T-helper 2 cell (primary cell): ENCODE data around the gene PCDH19.
A peak's percentile ranks its signal among the peaks of the same experiment; 100 is the strongest.

Experiments used
- DNase-seq, 5 experiments: peaks; one replicate each; pipeline versions ENCODE4 v3.0.0 to v3.0.0-alpha.2; 2012 to 2022

Gene PCDH19

DNA sequence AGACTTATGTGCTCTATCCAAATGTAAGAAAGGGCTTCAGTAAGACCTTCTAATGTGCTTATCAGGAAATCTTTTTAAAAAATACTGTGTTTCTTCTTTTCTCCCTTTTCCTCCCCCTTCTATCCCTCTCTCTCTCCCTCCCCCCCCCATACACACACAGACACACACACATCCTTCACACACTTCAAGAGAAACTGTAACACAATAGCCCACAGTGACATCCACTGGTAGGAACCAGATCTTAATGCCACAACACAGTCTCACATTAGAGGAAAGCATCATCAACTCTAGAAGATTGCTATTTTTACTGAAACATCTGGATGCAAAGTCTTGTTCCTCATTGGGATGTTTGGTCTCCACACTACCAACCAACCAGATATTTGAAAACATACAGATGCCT lies 4.6 kb downstream of the PCDH19 start:
- no peak for DNase-seq

DNA sequence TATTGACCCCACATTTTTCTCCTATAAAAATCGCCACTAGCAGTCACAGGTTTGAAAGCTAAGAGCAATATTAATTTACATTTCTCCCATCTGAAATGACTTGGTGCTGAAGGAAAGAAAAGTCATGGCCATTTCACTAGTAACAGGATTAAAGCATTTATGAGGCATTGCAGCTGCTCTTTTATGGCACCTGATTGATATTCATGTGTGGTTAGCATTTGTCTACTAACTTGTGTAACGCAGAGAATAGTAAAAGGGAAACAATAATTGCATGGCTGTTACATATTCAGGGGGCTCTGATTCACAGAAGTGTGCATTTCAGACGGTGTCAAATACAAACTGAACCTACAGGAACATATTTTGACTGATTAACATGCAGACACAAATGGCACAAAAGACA lies 5.2 kb downstream of the PCDH19 start:
- DNase-seq, result no peak

- DNase-seq, result no peak
These were observed 14.3 kb downstream of the PCDH19 start for GRCh38 chrX:100395781-100396180.

DNA sequence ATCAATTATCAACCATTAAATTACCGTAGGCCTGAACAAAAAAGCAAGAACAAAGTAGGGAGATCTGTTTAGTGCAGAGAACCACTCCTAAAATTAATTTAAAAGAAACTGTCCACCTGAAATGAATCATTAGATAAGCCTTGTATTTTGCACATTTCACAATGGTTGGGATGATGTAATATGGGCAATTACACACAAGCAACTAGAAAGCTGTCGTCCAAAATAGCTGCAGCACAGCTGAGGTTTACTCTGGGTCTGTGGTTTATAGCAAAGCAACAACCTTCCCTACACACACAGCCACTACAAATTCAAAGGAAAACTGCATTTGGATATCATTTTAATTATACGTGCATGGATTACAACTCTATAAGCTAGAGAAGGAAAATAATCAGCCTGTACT lies 28.5 kb downstream of the PCDH19 start:
- no peak for DNase-seq

DNA sequence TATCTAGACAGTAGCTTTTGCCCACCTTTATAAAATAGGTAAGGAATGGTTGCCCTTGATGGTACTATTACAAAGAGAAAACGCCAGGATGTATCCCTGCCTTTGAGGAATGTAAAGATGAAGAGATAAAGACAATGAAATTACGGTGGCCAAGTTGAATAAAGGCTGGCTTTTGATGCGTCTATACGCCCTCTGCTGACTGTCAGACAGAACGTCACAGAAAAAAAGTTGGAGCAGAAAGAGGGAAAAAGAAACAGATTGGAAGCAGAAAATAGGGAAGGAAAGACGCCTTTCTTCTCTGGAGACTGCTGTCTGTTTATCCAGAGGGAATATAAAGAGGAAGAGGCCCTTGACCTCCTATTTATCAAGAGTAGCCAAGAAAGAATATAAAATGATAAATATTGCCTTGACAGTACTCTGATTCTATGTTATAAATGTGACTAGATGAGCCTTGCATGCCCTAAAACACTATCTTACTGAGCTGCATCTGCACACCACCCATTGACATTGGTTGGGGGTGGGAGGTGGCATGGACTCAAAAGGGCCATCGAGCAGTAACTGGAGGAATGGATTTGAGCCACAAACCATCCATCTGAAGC lies 30.6 kb downstream of the PCDH19 start:
- DNase-seq, result peak in 1 of 5 experiments; percentile 0

- DNase-seq, result no peak
These were observed 32.2 kb downstream of the PCDH19 start for GRCh38 chrX:100377826-100378225.

GRCh38 chrX:100376576-100376975 lies 33.5 kb downstream of the PCDH19 start:
- DNase-seq, result no peak

- no peak for DNase-seq
These were observed 36.4 kb downstream of the PCDH19 start for GRCh38 chrX:100373673-100374072.

GRCh38 chrX:100368167-100368566 lies 41.9 kb downstream of the PCDH19 start:
- peak in 1 of 5 experiments; percentile 0 for DNase-seq

DNA sequence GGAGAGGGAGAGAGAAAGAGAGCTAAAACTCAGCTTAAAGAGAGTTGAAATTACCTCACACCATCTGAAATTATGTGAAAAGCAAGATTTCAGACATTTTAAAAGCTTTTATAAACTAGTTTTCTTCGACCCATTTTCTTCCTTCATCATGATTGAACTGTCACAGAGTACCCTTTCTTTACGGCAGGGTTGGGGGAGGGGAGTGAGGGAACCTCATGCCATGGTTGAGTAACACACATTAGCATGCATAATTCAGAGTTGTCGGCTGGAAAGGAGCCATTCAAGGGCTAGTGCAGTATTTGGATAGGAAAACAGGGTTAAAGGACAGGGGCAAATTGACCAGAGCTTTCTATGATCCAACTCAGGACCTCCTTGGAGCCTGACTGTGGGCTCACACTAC lies 46.2 kb downstream of the PCDH19 start:
- DNase-seq, result no peak

GRCh38 chrX:100358766-100359165 lies 51.3 kb downstream of the PCDH19 start:
- no peak for DNase-seq

DNA sequence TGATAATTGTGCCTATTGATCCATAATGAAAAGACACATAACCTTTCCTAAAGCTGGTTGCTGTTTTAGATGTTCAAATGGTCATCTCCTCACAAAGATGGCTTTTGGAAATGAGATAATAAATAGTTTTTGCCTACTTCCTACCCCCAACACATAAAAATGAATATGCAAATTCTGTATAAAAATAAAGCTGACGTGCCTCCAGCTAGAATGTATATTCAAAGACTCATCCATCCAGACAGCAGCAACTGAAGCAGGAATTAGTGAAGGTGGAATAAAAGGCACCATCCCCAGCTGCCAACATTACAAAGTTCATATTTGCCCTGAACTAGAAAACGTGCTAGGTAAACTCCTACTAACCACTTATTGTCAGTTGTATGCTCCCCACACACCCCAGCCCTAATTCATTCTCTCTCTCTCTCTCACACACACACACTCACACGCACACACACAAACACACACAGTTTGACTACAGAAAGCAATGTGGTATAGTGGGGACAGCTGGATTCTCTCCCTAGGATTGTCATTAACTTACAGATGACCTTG lies 53.6 kb downstream of the PCDH19 start:
- no peak for DNase-seq

DNA sequence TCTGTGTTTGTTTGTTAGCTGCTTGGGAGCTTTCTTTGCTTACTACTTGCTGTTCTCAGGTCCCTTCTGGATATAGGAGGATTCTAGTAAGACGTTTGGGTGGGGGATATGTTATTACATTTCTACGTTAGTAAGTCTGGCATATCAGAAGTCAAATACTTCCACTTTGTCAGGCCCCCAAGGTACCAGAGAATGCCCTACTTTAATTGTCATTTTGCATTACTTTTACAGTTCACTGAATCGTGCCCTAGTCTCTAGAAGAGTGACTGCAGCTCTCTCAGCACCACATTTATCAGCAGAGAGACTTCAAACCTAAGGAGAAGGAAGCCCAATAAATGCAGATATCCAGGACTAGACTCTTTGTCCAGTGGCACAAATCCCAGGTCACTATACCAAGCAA lies 54.4 kb downstream of the PCDH19 start:
- no peak for DNase-seq

GRCh38 chrX:100353326-100353725 lies 56.7 kb downstream of the PCDH19 start:
- no peak for DNase-seq

DNA sequence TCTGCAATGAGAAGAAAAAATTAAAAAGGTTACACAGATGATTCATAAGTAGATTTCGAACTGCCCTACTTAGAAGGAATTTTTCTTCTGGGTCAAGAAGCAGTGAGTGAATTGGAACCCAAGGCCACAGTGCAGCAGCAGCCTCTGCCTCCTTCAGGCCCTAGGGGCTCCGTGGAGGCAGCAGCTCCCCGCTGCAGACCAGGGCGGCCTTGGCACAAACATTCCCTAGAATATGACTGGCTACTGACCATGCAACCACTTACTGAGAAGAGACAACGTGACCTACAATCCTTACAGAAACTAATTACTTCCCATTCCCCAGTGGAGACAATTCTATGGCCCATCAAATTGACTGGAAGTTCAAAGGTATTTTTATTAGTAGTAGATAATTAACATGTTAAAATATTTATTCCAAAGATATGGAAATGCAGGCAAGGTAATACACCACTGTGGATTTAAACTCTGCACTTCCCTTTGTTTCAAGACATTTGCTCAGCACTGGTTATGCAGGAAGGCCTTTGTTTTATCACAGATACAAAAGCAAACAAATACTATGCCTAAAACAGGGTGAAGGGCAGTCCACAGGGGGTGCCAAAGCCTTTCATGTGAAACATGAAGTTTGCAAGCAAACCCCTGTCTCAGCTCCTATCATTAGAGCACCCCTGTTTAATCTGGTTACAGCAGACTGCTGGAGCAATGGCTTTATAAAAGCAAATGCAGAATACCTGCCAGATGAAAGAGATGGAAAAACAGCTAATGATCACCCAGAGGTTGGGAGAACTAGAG lies 59.2 kb downstream of the PCDH19 start:
- DNase-seq, result no peak

GRCh38 chrX:100349391-100349790 lies 60.7 kb downstream of the PCDH19 start:
- DNase-seq, result no peak

- DNase-seq, result no peak
These were observed 68.9 kb downstream of the PCDH19 start for GRCh38 chrX:100341142-100341510.

GRCh38 chrX:100340491-100341141 lies 69.5 kb downstream of the PCDH19 start:
- DNase-seq, result no peak

DNA sequence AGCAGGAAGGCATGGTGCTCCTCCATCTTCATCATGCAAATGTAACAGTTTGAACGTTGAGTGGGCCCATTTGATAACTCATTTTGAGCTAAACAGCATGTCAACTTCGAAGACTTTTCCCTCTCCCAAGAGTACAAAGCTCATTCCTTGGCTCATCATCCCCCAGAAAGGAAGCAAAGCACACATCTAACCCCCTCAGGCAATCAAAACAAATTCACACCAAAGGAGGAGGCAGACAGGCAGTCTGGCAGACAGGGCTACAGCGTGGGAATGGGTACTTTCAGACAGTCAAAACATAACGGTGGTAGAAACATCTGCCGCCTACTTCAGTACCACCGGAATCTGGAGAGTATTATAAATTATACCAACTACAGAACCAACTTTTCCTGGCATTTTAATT lies 81.7 kb downstream of the PCDH19 start:
- no peak for DNase-seq

DNA sequence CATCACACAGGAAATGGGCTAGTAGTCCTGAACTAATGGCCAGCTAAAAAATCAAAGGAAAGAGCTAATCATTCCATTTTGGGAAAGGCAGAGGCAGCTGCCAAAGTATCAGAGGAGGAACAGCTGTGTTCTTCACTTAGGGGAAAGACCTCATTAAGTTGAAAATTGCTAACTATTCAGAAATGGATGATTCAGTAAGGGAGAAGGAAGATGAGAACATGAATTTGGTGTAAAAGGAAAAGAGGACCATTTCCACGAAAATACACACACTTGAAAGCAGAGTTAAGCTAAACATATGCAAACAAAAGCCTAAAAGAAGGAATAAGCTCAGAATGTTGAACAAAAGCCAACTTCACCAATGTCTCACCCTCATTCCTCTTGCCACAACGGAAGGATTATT lies 90.4 kb downstream of the PCDH19 start:
- no peak for DNase-seq

DNA sequence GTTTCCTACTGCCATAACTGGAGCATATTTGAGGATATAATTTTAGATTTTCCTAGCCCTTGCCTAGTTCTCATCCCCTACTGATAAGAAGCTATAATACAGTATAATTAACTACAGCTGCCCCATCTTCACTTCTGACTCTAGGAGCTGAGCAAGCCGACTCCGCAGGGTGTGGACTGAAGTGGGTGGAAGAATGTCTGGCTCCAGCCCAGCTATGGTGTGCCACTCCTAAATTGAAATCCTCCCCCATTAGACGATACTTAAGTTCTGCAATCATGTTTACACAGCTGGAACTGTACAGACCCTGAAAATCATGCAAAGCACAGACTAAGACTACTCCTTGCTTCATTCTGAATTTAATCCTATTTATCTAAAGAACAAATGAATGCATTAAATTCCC lies 93.1 kb downstream of the PCDH19 start:
- DNase-seq, result no peak

DNA sequence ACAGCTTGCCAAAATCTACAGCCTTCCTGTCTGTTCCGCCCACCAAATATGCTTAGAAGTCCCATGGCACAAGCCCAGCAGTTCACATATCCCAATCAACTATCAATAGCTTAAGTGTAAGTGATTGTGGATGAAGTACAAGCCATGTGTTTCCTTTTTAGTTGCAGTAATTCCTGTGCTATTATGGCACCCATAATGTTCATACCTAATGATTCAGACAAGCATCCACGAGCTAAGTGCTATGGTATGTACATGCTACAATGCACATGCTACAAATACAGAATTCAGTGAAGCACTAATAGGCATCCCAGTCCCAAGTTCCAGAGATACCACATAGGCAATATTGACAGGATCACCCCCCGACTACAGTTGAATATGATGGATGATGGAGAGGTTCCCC lies 94.5 kb downstream of the PCDH19 start:
- DNase-seq, result no peak

DNA sequence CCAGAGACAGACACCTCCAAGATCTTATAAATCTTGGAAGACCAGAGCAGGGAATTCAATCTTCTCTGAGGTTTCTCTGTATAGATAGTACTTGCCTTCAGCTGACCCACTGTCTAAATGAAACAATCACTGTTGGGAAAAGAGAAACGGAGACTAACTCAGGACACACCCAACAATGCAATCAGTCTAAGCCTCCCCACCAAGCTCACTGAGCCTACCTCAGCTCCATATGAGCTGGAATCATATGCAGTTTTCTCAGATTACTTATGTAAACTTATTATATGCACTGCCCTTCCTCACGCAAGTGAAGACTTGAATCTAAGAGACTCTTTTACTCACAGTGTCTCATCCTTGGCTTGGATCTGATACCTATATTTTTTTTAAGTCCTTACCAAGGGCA lies 110.5 kb downstream of the PCDH19 start:
- no peak for DNase-seq

DNA sequence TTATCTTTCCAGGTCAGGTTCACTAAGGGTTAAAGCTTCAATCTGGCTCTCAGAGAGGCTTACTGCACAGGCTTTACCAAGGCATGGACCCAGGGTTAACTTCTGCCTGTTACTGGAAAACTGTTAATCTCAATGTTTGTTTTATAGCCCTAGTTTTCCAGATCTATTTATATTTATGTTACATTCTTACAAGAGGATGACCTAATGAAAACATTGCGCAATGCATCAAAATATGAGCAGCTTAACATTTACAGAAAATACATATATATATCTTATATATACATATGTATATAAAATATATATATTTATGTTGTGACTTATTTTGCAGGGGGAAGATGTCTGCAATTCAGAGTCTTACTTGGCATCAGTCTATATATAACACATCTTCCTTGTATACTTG lies 112.3 kb downstream of the PCDH19 start:
- DNase-seq, result no peak
